OCI-LY1 (cell line): ENCODE data around the gene PTPN12.

Source experiments
- H2AFZ ChIP-seq: fragments of 200-600 bp; sonication (generic), shearing (Covaris generic); 2 replicates; pipeline ENCODE4 v1.6.0; 2014; ENCODE audit warnings: antibody characterized with exemption, mild to moderate bottlenecking, low read length
- H3F3A ChIP-seq: fragments of 200-600 bp; sonication (generic), shearing (Covaris generic); 2 replicates; pipeline ENCODE4 v1.6.0; 2014; ENCODE audit warnings: mild to moderate bottlenecking, antibody characterized with exemption, low read length, moderate library complexity; ENCODE audit not compliant: insufficient read depth
- H3K27ac ChIP-seq: fragments of 200-600 bp; sonication (generic); 2 replicates; pipeline ENCODE4 v1.5.1; 2014; ENCODE audit warnings: low read length, mixed run types, mild to moderate bottlenecking, low read depth; ENCODE audit not compliant: poor library complexity, severe bottlenecking
- H3K27me3 ChIP-seq: fragments of 200-600 bp; sonication (generic); 2 replicates; pipeline ENCODE4 v1.6.0; 2014; ENCODE audit warnings: antibody characterized with exemption, mild to moderate bottlenecking, low read length, moderate library complexity; ENCODE audit not compliant: insufficient read depth
- H3K36me3 ChIP-seq: fragments of 200-600 bp; sonication (generic); 2 replicates; pipeline ENCODE4 v1.6.1; 2014; ENCODE audit warnings: mild to moderate bottlenecking, antibody characterized with exemption, low read length, moderate library complexity, mixed read lengths; ENCODE audit not compliant: insufficient read depth
- H3K4me1 ChIP-seq: fragments of 200-600 bp; sonication (generic); 2 replicates; pipeline ENCODE4 v1.5.1; 2014; ENCODE audit warnings: mild to moderate bottlenecking, low read length, moderate library complexity; ENCODE audit not compliant: insufficient read depth, severe bottlenecking
- H3K4me2 ChIP-seq: fragments of 200-600 bp; sonication (generic), shearing (Covaris generic); 2 replicates; pipeline ENCODE4 v1.6.1; 2014; ENCODE audit warnings: low read length
- H3K4me3 ChIP-seq: fragments of 200-600 bp; sonication (generic); 2 replicates; pipeline ENCODE4 v1.5.1; 2014; ENCODE audit warnings: low read length, low read depth, mild to moderate bottlenecking, mixed read lengths; ENCODE audit not compliant: poor library complexity, severe bottlenecking
- H3K79me2 ChIP-seq: fragments of 200-600 bp; shearing (Covaris generic); 2 replicates; pipeline ENCODE4 v1.6.1; 2016; ENCODE audit warnings: mixed run types, low read length, mixed read lengths; ENCODE audit not compliant: insufficient read depth
- H3K9ac ChIP-seq: fragments of 200-600 bp; sonication (generic), shearing (Covaris generic); 2 replicates; pipeline ENCODE4 v1.6.1; 2014; ENCODE audit warnings: mild to moderate bottlenecking, low read length, mixed read lengths
- H3K9me2 ChIP-seq: fragments of 200-600 bp; sonication (generic), shearing (Covaris generic); 2 replicates; pipeline ENCODE4 v1.6.1; 2014; ENCODE audit warnings: low read depth, mild to moderate bottlenecking, low read length, mixed read lengths
- H3K9me3 ChIP-seq: fragments of 200-600 bp; shearing (Covaris generic); 2 replicates; pipeline ENCODE4 v1.6.1; 2014; ENCODE audit warnings: low read length, mixed read lengths
- H4K20me1 ChIP-seq: fragments of 200-600 bp; sonication (generic), shearing (Covaris generic); 2 replicates; pipeline ENCODE4 v1.6.0; 2016; ENCODE audit warnings: mild to moderate bottlenecking, low read length; ENCODE audit not compliant: insufficient read depth
- EZH2 ChIP-seq: fragments of 200-600 bp; sonication (generic), shearing (Covaris generic); IDR thresholded peaks from 2 replicates; pipeline ENCODE4 v1.8.0; 2017; ENCODE audit warnings: borderline replicate concordance, mixed run types, mild to moderate bottlenecking, antibody characterized with exemption, low read length, moderate library complexity, mixed read lengths
- TF ChIP-seq, protein P1 (sequence below): fragments of 200-600 bp; sonication (generic), shearing (Covaris generic); IDR thresholded peaks from 2 replicates; pipeline ENCODE4 v1.5.1; 2017; ENCODE audit warnings: mild to moderate bottlenecking, antibody characterized with exemption, low read length, moderate library complexity, mixed read lengths

The PTPN12 gene

GRCh38 chr7:77680266-77680665 is 143.2 kb downstream of the PTPN12 start:
- TF ChIP-seq, protein P1, sequence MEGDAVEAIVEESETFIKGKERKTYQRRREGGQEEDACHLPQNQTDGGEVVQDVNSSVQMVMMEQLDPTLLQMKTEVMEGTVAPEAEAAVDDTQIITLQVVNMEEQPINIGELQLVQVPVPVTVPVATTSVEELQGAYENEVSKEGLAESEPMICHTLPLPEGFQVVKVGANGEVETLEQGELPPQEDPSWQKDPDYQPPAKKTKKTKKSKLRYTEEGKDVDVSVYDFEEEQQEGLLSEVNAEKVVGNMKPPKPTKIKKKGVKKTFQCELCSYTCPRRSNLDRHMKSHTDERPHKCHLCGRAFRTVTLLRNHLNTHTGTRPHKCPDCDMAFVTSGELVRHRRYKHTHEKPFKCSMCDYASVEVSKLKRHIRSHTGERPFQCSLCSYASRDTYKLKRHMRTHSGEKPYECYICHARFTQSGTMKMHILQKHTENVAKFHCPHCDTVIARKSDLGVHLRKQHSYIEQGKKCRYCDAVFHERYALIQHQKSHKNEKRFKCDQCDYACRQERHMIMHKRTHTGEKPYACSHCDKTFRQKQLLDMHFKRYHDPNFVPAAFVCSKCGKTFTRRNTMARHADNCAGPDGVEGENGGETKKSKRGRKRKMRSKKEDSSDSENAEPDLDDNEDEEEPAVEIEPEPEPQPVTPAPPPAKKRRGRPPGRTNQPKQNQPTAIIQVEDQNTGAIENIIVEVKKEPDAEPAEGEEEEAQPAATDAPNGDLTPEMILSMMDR = no peak
- TF ChIP-seq EZH2 = no peak
- Histone ChIP-seq H3K36me3 (peaks cover 50% of the 10 kb centered on the region), H3K9ac (no peak overlapping the region), H3K9me2 (no peaks in the 10 kb centered on the region), H3K4me1 (no peaks in the 10 kb centered on the region), H3F3A (no peaks in the 10 kb centered on the region), H2AFZ (no peak overlapping the region), H3K4me2 (no peak overlapping the region), H3K9me3 (no peaks in the 10 kb centered on the region), H3K79me2 (no peaks in the 10 kb centered on the region), H3K27me3 (no peaks in the 10 kb centered on the region), H3K27ac (no peak overlapping the region), H4K20me1 (no peaks in the 10 kb centered on the region), H3K4me3 (no peak overlapping the region)

DNA sequence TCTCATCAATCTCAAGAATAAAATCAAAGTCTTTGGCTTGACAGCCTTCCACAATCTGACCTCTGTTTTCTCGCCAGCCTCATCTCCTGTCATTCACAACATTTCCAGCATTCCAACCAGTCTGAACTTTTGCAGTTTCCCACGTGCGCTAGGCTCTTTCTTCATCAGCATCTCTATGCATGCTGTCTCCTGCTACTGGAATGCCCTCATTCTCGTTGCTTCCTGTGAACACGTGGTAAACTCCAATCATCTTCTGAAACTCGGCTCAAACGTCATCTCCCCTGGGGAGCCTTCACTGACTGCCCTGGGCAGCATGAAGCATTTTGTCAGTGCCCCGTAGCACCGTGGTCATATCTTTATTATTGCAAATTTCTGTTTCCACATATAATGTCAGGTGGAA is 146.9 kb downstream of the PTPN12 start:
- no peak overlapping the region for H3K9ac ChIP-seq
- peaks cover 9% of the 10 kb centered on the region for H3K4me1 ChIP-seq
- no peaks in the 10 kb centered on the region for H3K27me3 ChIP-seq
- no peaks in the 10 kb centered on the region for H4K20me1 ChIP-seq
- no peak overlapping the region for H3K4me3 ChIP-seq
- no peak overlapping the region for H3K4me2 ChIP-seq
- no peaks in the 10 kb centered on the region for H3F3A ChIP-seq
- TF ChIP-seq, protein P1 = no peak
- TF ChIP-seq EZH2 = no peak
- H3K27ac ChIP-seq = no peak overlapping the region
- no peak overlapping the region for H2AFZ ChIP-seq
- H3K9me2 ChIP-seq = no peaks in the 10 kb centered on the region
- peaks cover 20% of the 10 kb centered on the region for H3K79me2 ChIP-seq
- H3K9me3 ChIP-seq = no peaks in the 10 kb centered on the region
- peaks cover 75% of the 10 kb centered on the region for H3K36me3 ChIP-seq

GRCh38 chr7:77685233-77685632 is 148.1 kb downstream of the PTPN12 start:
- Histone ChIP-seq H3F3A (no peaks in the 10 kb centered on the region), H2AFZ (no peak overlapping the region), H4K20me1 (no peaks in the 10 kb centered on the region), H3K4me2 (no peak overlapping the region), H3K4me1 (peaks cover 9% of the 10 kb centered on the region), H3K36me3 (peaks cover 86% of the 10 kb centered on the region), H3K9me2 (no peaks in the 10 kb centered on the region), H3K9ac (no peak overlapping the region), H3K9me3 (no peaks in the 10 kb centered on the region), H3K27ac (no peak overlapping the region), H3K4me3 (no peak overlapping the region), H3K79me2 (peaks cover 20% of the 10 kb centered on the region), H3K27me3 (no peaks in the 10 kb centered on the region)
- TF ChIP-seq, protein P1 = no peak
- TF ChIP-seq EZH2 = no peak
